H1 (cell line): Measurements from ENCODE around the gene LENG9. TPM values are rescaled to one million over a fixed set of nuclear protein-coding genes. Genes with fewer than 3 reads are reported as not detected.

Experiments used
- CTCF ChIA-PET: fragments of 300-600 bp; sonication (Branson Sonifier 250); formaldehyde crosslinking; loops from one replicate; lab custom pipeline; 2021; ENCODE audit not compliant: partially characterized antibody; lab: Charles Lee
- POLR2A ChIA-PET: fragments of 300-600 bp; sonication (Branson Sonifier 250); formaldehyde crosslinking; loops from one replicate; lab custom pipeline; 2021; ENCODE audit warnings: inconsistent platforms; ENCODE audit not compliant: partially characterized antibody; lab: Charles Lee
- DNase-seq, 2 experiments: peaks; one replicate each; pipeline versions ENCODE4 v3.0.0 to v3.0.0-alpha.2; 2010 to 2022; ENCODE audit warnings: low spot score in 2 of 2, low read depth in 1 of 2, mixed read lengths in 1 of 2
- FAIRE-seq: peaks from 2 replicates; lab custom pipeline; 2011; peaks lifted over from hg19 to GRCh38; lab: Jason Lieb, UNC
- H2AFZ ChIP-seq: 2 replicates; pipeline ENCODE4 v1.8.1; 2012; ENCODE audit warnings: low read length, inconsistent platforms
- H2AK5ac ChIP-seq: 2 replicates; pipeline ENCODE4 v1.6.1; 2013; ENCODE audit warnings: low read depth, low read length
- H2BK120ac ChIP-seq: replicated peaks from 2 replicates; pipeline ENCODE3; 2013; ENCODE audit warnings: low read depth, low read length, inconsistent platforms
- H2BK12ac ChIP-seq: 2 replicates; pipeline ENCODE4 v1.6.1; 2013; ENCODE audit warnings: low read depth, low read length
- H2BK15ac ChIP-seq: 2 replicates; pipeline ENCODE4 v1.6.1; 2013; ENCODE audit warnings: low read length
- H2BK20ac ChIP-seq: 2 replicates; pipeline ENCODE4 v1.6.1; 2013; ENCODE audit warnings: low read length
- H2BK5ac ChIP-seq: 2 replicates; pipeline ENCODE4 v1.6.1; 2013; ENCODE audit warnings: low read depth, low read length
- H3K14ac ChIP-seq: 2 replicates; pipeline ENCODE4 v1.6.1; 2013; ENCODE audit warnings: inconsistent platforms; ENCODE audit not compliant: insufficient read length
- H3K18ac ChIP-seq: 2 replicates; pipeline ENCODE4 v1.6.1; 2013; ENCODE audit warnings: low read length; ENCODE audit errors: extremely low read depth
- H3K23ac ChIP-seq: 2 replicates; pipeline ENCODE4 v1.6.1; 2013; ENCODE audit warnings: inconsistent platforms; ENCODE audit not compliant: insufficient read length
- H3K23me2 ChIP-seq: 2 replicates; pipeline ENCODE4 v1.6.1; 2013; ENCODE audit warnings: low read depth, low read length
- H3K27ac ChIP-seq: 2 replicates; pipeline ENCODE4 v1.6.1; 2011; ENCODE audit warnings: low read depth, low read length, inconsistent platforms
- H3K27me3 ChIP-seq, 4 experiments: replicated peaks in 1 of 4; 1 replicate in 1 of 4; 2 replicates in 3 of 4; pipeline versions ENCODE4 v1.6.1 to v1.8.1; 2011 to 2013; ENCODE audit warnings: low read length in 3 of 4, mild to moderate bottlenecking in 3 of 4, inconsistent platforms in 2 of 4, mixed read lengths in 2 of 4, moderate library complexity in 1 of 4; ENCODE audit not compliant: control insufficient read depth in 3 of 4, insufficient read depth in 3 of 4; ENCODE audit errors: extremely low read depth in 1 of 4
- H3K36me3 ChIP-seq, 4 experiments: 2 replicates each; pipeline versions ENCODE4 v1.6.1 to v1.8.1; 2011 to 2013; ENCODE audit warnings: mild to moderate bottlenecking in 4 of 4, low read length in 3 of 4, moderate library complexity in 2 of 4, control low read depth in 1 of 4, inconsistent platforms in 1 of 4; ENCODE audit not compliant: insufficient read depth in 4 of 4, control insufficient read depth in 2 of 4
- H3K4ac ChIP-seq: replicated peaks from 2 replicates; pipeline ENCODE3; 2013; ENCODE audit warnings: low read length, low read depth, mixed read lengths, inconsistent platforms; ENCODE audit not compliant: insufficient read length
- H3K4me1 ChIP-seq, 4 experiments: replicated peaks in 1 of 4; 1 replicate in 1 of 4; 2 replicates in 3 of 4; pipeline versions ENCODE4 v1.6.1 to v1.8.1; 2011 to 2013; ENCODE audit warnings: low read length in 3 of 4, inconsistent platforms in 2 of 4, mixed read lengths in 1 of 4; ENCODE audit not compliant: insufficient read depth in 4 of 4, control insufficient read depth in 3 of 4
- H3K4me2 ChIP-seq, 2 experiments: 2 replicates each; pipeline versions ENCODE4 v1.6.1 to v1.8.1; 2011 to 2013; ENCODE audit warnings: low read depth in 2 of 2, low read length in 2 of 2, control low read depth in 1 of 2, inconsistent platforms in 1 of 2, mild to moderate bottlenecking in 1 of 2; ENCODE audit not compliant: insufficient read depth in 1 of 2
- H3K4me3 ChIP-seq, 4 experiments: fragments of 200-600, 300-600 bp in 1 of 4; sonication (generic), shearing (Covaris generic), sonication (Bioruptor Twin) in 1 of 4; 2 replicates each; pipeline versions ENCODE4 v1.5.1 to v1.8.1; 2011 to 2016; ENCODE audit warnings: low read length in 4 of 4, low read depth in 3 of 4, control low read depth in 2 of 4, inconsistent platforms in 2 of 4, mild to moderate bottlenecking in 2 of 4, mixed read lengths in 1 of 4, moderate library complexity in 1 of 4; ENCODE audit not compliant: insufficient read depth in 2 of 4; ENCODE audit errors: extremely low read depth in 1 of 4
- H3K56ac ChIP-seq: replicated peaks from 2 replicates; pipeline ENCODE3; 2013; ENCODE audit warnings: low read depth, mild to moderate bottlenecking, mixed read lengths, low read length, inconsistent platforms; ENCODE audit not compliant: insufficient read length
- H3K79me1 ChIP-seq: 2 replicates; pipeline ENCODE4 v1.6.1; 2013; ENCODE audit warnings: low read depth, low read length, control low read depth
- H3K79me2 ChIP-seq, 2 experiments: 2 replicates each; pipeline versions ENCODE4 v1.6.1 to v1.8.1; 2012 to 2013; ENCODE audit warnings: low read length in 2 of 2, mild to moderate bottlenecking in 2 of 2, inconsistent platforms in 1 of 2; ENCODE audit not compliant: insufficient read depth in 2 of 2, control insufficient read depth in 1 of 2
- H3K9ac ChIP-seq, 4 experiments: replicated peaks in 1 of 4; 1 replicate in 1 of 4; 2 replicates in 3 of 4; pipeline versions ENCODE4 v1.6.1 to v1.8.1; 2011 to 2013; ENCODE audit warnings: low read depth in 3 of 4, low read length in 3 of 4, control low read depth in 2 of 4, mild to moderate bottlenecking in 2 of 4, moderate library complexity in 2 of 4, inconsistent platforms in 1 of 4; ENCODE audit errors: extremely low read depth in 1 of 4
- H3K9me3 ChIP-seq, 2 experiments: 2 replicates each; pipeline versions ENCODE4 v1.6.1 to v1.8.1; 2012 to 2013; ENCODE audit warnings: mild to moderate bottlenecking in 2 of 2, moderate library complexity in 2 of 2, control low read depth in 1 of 2, inconsistent platforms in 1 of 2, low read depth in 1 of 2, low read length in 1 of 2, mixed read lengths in 1 of 2; ENCODE audit not compliant: insufficient read depth in 2 of 2
- H4K20me1 ChIP-seq, 2 experiments: replicated peaks in 1 of 2; 2 replicates each; pipeline versions ENCODE3 to v1.8.1; 2011 to 2013; ENCODE audit warnings: inconsistent platforms in 2 of 2, low read length in 2 of 2, mild to moderate bottlenecking in 1 of 2; ENCODE audit not compliant: insufficient read depth in 2 of 2, control insufficient read depth in 1 of 2
- H4K5ac ChIP-seq: 2 replicates; pipeline ENCODE4 v1.6.1; 2013; ENCODE audit warnings: low read length, low read depth, mixed read lengths, inconsistent platforms; ENCODE audit not compliant: insufficient read length
- H4K8ac ChIP-seq: 2 replicates; pipeline ENCODE4 v1.8.0; 2013; ENCODE audit warnings: mild to moderate bottlenecking, moderate library complexity, low read length, inconsistent platforms; ENCODE audit not compliant: insufficient read depth; ENCODE audit errors: extremely low read depth
- H4K91ac ChIP-seq: replicated peaks from 2 replicates; pipeline ENCODE3; 2013; ENCODE audit warnings: low read length, mixed read lengths, inconsistent platforms; ENCODE audit not compliant: insufficient read length
- SUZ12 ChIP-seq: fragments of 200-600 bp; sonication (generic); IDR thresholded peaks from 2 replicates; pipeline ENCODE4 v1.6.1; 2012; ENCODE audit warnings: mild to moderate bottlenecking, inconsistent platforms, low read length, moderate library complexity, mixed read lengths
- WGBS, 2 experiments: shearing (Covaris generic) in 1 of 2; methylation state at CpG; one replicate each; pipeline versions ENCODE4 v1.1.6 to v1.1.7; 2013 to 2015; ENCODE audit warnings: low lambda C conversion rate in 2 of 2, mixed read lengths in 2 of 2, inconsistent platforms in 1 of 2, low coverage in 1 of 2, missing lambda C conversion rate in 1 of 2; ENCODE audit not compliant: insufficient replicate concordance in 2 of 2, insufficient coverage in 1 of 2, insufficient read length in 1 of 2; ENCODE audit errors: extremely low coverage in 1 of 2, missing lambda C conversion rate in 1 of 2; 5-methylcytosine and 5-hydroxymethylcytosine counted together
- polyA plus RNA-seq, 7 experiments: library from polyadenylated mRNA; depleted of rRNA in 3 of 7; stranded (reverse) in 5 of 7; unstranded in 2 of 7; fragments of >200 nt in 5 of 7; fragments of 200-250 nt in 2 of 7; gene quantifications; 1 replicate in 5 of 7; 2 replicates in 1 of 7; 4 replicates in 1 of 7; pipeline versions ENCODE4 v1.2.1 to v1.2.3, GENCODE V29; 2011 to 2013; ENCODE audit warnings: missing spikeins in 2 of 7, mixed read lengths in 2 of 7
- total RNA-seq: library from RNA; stranded (reverse); fragmentation: NEBNext Ultra II Directional; extraction: Animal tissue kit (Norgen Biotek cat#: 25700); gene quantifications from 2 replicates; pipeline ENCODE4 v1.2.1, GENCODE V29; 2021

The LENG9 gene
- total and polyA plus RNA-seq, 2 of the 8 experiments (the other 6 are each of a cell fraction or from before 2014, with no cell fraction given), result 1.6 to 3.9 TPM

- no peak overlapping the region for H3K14ac ChIP-seq
- H4K20me1 ChIP-seq, result no peaks in the 10 kb centered on the region
- H3K23ac ChIP-seq, result no peak overlapping the region
- no peak overlapping the region for H2AK5ac ChIP-seq
- no peak overlapping the region for H3K9ac ChIP-seq
- no peak overlapping the region for H4K5ac ChIP-seq
- no peak overlapping the region for H2BK120ac ChIP-seq
- no peak overlapping the region for H3K4ac ChIP-seq
- no peaks in the 10 kb centered on the region for H3K4me1 ChIP-seq
- FAIRE-seq, result no peak
- H2BK12ac ChIP-seq, result no peak overlapping the region
- H2BK5ac ChIP-seq, result no peak overlapping the region
- no peak overlapping the region for H3K4me3 ChIP-seq
- POLR2A ChIA-PET, result no interaction called here
- H3K79me2 ChIP-seq, result no peaks in the 10 kb centered on the region
- WGBS, 2 experiments, result 94% methylated on average over 3 of the region's 3 CpGs; no CpG with 5 or more reads in 1 of the 2 experiments
- CTCF ChIA-PET, result no interaction called here
- no peak overlapping the region for H3K56ac ChIP-seq
- no peak overlapping the region for H3K27ac ChIP-seq
- no peaks in the 10 kb centered on the region for H3K23me2 ChIP-seq
- no peaks in the 10 kb centered on the region for H3K36me3 ChIP-seq
- no peak overlapping the region for H2BK20ac ChIP-seq
- no peak overlapping the region for H3K18ac ChIP-seq
- peaks cover 0 to 16% of the 10 kb centered on the region in 2 experiments; a peak in 3 of 4 replicates for H3K9me3 ChIP-seq
- H3K79me1 ChIP-seq, result no peaks in the 10 kb centered on the region
- H3K4me2 ChIP-seq, result no peak overlapping the region
- DNase-seq, result no peak
- H2AFZ ChIP-seq, result no peak overlapping the region
- no peak overlapping the region for H4K8ac ChIP-seq
- H3K27me3 ChIP-seq, result no peaks in the 10 kb centered on the region
- no peak overlapping the region for H4K91ac ChIP-seq
- no peak overlapping the region for H2BK15ac ChIP-seq
- TF ChIP-seq SUZ12, result no peak
Observed at GRCh38 chr19:54482889-54483288, 19.3 kb upstream of the LENG9 start.
